GM18867 (cell line): ENCODE data around the gene CCM2.

Experiments
- ATAC-seq: cut with Tn5 transposase; IDR thresholded peaks from one replicate; pipeline ENCODE4 v1.9.1; 2021; ENCODE audit warnings: mild to moderate bottlenecking, moderate library complexity; ENCODE audit not compliant: unreplicated experiment

The CCM2 gene

GRCh38 chr7:45061352-45061751 lies 61.4 kb downstream of the CCM2 start:
- no peak for ATAC-seq

- ATAC-seq = no peak
These were observed 61.9 kb downstream of the CCM2 start for GRCh38 chr7:45061806-45062425.

GRCh38 chr7:45064047-45064725 lies 64.2 kb downstream of the CCM2 start:
- no peak for ATAC-seq

GRCh38 chr7:45065031-45065995 lies 65.3 kb downstream of the CCM2 start:
- no peak for ATAC-seq

GRCh38 chr7:45066409-45066808 lies 66.4 kb downstream of the CCM2 start:
- ATAC-seq = no peak

GRCh38 chr7:45067582-45067981 lies 67.6 kb downstream of the CCM2 start:
- no peak for ATAC-seq

- no peak for ATAC-seq
These were observed 68.4 kb downstream of the CCM2 start for GRCh38 chr7:45068236-45069023.

- no peak for ATAC-seq
These were observed 69.6 kb downstream of the CCM2 start for GRCh38 chr7:45069444-45070253.

- no peak for ATAC-seq
These were observed 70.2 kb downstream of the CCM2 start for GRCh38 chr7:45070254-45070642.

- no peak for ATAC-seq
These were observed 71.5 kb downstream of the CCM2 start for GRCh38 chr7:45071528-45071927.

GRCh38 chr7:45072131-45073030 lies 72.4 kb downstream of the CCM2 start:
- ATAC-seq = no peak

GRCh38 chr7:45073031-45073785 lies 73.2 kb downstream of the CCM2 start:
- no peak for ATAC-seq

GRCh38 chr7:45073786-45074527 lies 74.0 kb downstream of the CCM2 start:
- no peak for ATAC-seq

- no peak for ATAC-seq
These were observed 74.7 kb downstream of the CCM2 start for GRCh38 chr7:45074528-45075354.

GRCh38 chr7:45075355-45075644 lies 75.3 kb downstream of the CCM2 start:
- no peak for ATAC-seq

- ATAC-seq = no peak
These were observed 76.1 kb downstream of the CCM2 start for GRCh38 chr7:45075871-45076796.
